Sigmoid colon (tissue), 4 donors: ENCODE measurements around the gene SLC6A15.

Experiments
- EP300 ChIP-seq, 4 donors: sonication (generic); formaldehyde crosslinking; IDR thresholded peaks; one replicate each; pipeline ENCODE4 v1.6.1; 2017; ENCODE audit warnings: antibody characterized with exemption in 4 of 4
- TF ChIP-seq, protein P1 (sequence below), 4 experiments: fragments of 450-650 bp in 3 of 4; fragments of 200-600 bp in 1 of 4; IDR thresholded peaks; one replicate each; pipeline ENCODE4 v1.5.1; 2016 to 2019; ENCODE audit warnings: antibody characterized with exemption in 4 of 4, mild to moderate bottlenecking in 3 of 4, moderate library complexity in 2 of 4

DNA sequence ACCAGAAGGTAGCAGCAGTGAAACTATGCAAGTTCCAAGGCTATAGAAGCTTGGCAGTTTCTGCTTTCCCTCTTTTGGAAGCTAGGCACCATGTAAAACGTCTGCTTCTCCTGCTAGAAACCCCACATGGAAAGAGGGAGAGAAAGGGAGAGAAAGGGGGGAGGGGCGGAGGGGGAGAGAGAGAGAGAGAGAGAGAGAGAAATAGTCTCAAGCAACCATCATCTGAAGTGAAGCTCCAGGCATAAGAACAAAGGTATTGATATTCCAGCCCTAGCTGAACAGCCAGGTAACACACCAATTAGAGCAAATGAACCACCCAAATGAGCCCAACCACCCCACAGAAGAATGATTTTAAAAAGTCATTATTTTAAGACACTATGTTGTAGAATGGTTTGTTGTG, 8.5 kb downstream of the SLC6A15 start:
- TF ChIP-seq, protein P1, sequence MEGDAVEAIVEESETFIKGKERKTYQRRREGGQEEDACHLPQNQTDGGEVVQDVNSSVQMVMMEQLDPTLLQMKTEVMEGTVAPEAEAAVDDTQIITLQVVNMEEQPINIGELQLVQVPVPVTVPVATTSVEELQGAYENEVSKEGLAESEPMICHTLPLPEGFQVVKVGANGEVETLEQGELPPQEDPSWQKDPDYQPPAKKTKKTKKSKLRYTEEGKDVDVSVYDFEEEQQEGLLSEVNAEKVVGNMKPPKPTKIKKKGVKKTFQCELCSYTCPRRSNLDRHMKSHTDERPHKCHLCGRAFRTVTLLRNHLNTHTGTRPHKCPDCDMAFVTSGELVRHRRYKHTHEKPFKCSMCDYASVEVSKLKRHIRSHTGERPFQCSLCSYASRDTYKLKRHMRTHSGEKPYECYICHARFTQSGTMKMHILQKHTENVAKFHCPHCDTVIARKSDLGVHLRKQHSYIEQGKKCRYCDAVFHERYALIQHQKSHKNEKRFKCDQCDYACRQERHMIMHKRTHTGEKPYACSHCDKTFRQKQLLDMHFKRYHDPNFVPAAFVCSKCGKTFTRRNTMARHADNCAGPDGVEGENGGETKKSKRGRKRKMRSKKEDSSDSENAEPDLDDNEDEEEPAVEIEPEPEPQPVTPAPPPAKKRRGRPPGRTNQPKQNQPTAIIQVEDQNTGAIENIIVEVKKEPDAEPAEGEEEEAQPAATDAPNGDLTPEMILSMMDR (IDR thresholded peaks at IDR 0.05): no peak
- no peak for TF ChIP-seq EP300 (IDR thresholded peaks at IDR 0.05)
